HFF-Myc (cell line): ENCODE measurements around the gene FBXO31.

Experiments used
- DNase-seq: peaks from one replicate; pipeline ENCODE4 v3.0.0-alpha.2; 2011; ENCODE audit warnings: low read depth; ENCODE audit errors: extremely low read depth
- H3K4me3 ChIP-seq: replicated peaks from 2 replicates; pipeline ENCODE4 v1.5.1; 2011; ENCODE audit warnings: low read depth, mild to moderate bottlenecking, control low read depth, low read length
- TF ChIP-seq, protein P1 (sequence below): IDR thresholded peaks from 2 replicates; pipeline ENCODE4 v1.5.1; 2012; ENCODE audit warnings: mild to moderate bottlenecking, low read depth, low read length, control low read depth; ENCODE audit errors: missing control alignments

Gene FBXO31

DNA sequence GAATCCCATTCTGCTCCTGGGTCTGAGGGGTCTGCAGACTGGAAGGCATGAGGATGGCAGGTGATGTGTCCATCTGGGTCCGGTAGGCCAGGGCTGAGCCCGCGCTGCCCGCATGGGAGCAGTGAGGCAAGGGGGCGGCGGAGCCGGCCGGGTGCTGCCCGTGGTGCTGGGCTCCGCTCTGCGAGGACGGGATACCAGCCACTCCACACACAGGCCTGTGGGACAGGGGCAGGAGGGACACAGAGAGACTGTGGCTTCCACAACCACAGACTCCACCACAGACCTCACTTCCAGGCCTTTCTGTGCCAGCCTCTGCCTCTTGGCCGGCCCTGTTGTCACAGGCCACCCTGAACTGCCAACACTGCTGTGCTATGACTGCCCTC lies 33.9 kb upstream of the FBXO31 start:
- DNase-seq: no peak
- TF ChIP-seq, protein P1, sequence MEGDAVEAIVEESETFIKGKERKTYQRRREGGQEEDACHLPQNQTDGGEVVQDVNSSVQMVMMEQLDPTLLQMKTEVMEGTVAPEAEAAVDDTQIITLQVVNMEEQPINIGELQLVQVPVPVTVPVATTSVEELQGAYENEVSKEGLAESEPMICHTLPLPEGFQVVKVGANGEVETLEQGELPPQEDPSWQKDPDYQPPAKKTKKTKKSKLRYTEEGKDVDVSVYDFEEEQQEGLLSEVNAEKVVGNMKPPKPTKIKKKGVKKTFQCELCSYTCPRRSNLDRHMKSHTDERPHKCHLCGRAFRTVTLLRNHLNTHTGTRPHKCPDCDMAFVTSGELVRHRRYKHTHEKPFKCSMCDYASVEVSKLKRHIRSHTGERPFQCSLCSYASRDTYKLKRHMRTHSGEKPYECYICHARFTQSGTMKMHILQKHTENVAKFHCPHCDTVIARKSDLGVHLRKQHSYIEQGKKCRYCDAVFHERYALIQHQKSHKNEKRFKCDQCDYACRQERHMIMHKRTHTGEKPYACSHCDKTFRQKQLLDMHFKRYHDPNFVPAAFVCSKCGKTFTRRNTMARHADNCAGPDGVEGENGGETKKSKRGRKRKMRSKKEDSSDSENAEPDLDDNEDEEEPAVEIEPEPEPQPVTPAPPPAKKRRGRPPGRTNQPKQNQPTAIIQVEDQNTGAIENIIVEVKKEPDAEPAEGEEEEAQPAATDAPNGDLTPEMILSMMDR: no peak
- H3K4me3 ChIP-seq: no peak overlapping the region

- TF ChIP-seq, protein P1: peak; percentile 71
- no peak overlapping the region for H3K4me3 ChIP-seq
- no peak for DNase-seq
These were observed 33.4 kb upstream of the FBXO31 start for GRCh38 chr16:87416826-87417527.

DNA sequence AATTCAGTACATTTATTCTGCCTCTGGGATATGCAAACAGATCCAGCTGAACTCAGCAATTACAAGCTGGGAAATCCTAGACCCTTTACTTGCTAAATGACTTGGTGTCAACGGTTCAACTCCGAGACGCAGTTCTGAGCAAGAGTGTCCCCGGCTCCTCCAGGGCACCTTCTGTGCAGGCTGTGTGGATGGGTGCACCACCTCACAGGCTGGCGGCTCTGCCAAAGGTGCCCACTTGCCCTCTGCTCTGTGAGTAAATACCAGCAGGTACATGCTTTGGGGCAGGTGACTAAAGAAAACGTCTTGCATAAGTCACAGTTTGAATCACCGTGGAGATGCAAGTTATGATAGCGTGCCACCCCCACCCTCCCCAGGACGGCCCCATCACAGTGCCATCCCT lies 31.9 kb upstream of the FBXO31 start:
- no peak for DNase-seq
- H3K4me3 ChIP-seq: no peak overlapping the region
- TF ChIP-seq, protein P1: no peak

DNA sequence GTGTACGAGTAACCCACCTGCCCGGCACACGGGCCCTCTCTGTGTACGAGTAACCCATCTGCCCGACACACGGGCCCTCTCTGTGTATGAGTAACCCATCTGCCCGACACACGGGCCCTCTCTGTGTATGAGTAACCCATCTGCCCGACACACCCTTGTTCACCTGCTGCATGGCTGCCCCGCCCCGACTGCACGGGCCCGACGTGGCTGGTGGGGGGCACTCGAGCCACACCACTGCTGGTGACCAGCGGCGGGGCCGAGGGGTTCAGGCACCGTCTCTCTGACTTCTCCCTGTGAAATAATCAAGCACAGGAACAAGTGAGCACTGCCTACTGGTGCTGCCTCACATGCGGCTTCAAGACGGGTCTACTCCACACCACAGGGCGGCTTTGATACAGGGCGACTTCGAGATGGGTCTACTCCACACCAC lies 30.7 kb upstream of the FBXO31 start:
- H3K4me3 ChIP-seq: no peak overlapping the region
- DNase-seq: no peak
- TF ChIP-seq, protein P1: no peak

DNA sequence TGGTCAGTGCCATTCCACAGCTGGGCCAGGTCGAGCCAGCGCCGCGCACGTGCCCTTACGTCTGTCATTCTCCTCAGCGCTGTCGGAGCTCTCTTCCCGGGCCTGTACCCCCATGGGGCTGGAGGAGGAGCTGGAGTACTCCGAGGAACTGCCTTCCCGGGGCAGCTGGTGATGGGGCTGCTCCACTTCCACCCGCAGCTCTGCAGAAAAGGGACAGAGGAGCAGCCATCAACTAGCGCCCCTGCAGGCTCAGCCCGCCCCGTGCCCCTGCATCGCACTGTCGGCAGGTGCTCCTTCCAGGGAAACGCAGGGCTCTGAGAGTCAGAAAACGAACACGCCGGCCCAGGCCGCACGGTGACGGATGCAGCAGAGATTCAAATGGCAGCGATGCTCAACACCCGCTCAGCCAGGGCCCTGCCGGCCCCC lies 29.4 kb upstream of the FBXO31 start:
- no peak for DNase-seq
- H3K4me3 ChIP-seq: no peak overlapping the region
- TF ChIP-seq, protein P1: no peak

GRCh38 chr16:87412371-87412995 lies 28.9 kb upstream of the FBXO31 start:
- TF ChIP-seq, protein P1: no peak
- no peak for DNase-seq

More at GRCh38 chr16:87412371-87412995, 28.9 kb upstream of the FBXO31 start:
- no peak overlapping the region for H3K4me3 ChIP-seq
